GM03348 (cell line): ENCODE measurements around the gene PDE2A.
A peak's percentile ranks its signal among the peaks of the same experiment; 100 is the strongest.

Source experiments
- DNase-seq: peaks from one replicate; pipeline ENCODE4 v3.0.0; 2012; ENCODE audit warnings: low spot score

Gene PDE2A

DNA sequence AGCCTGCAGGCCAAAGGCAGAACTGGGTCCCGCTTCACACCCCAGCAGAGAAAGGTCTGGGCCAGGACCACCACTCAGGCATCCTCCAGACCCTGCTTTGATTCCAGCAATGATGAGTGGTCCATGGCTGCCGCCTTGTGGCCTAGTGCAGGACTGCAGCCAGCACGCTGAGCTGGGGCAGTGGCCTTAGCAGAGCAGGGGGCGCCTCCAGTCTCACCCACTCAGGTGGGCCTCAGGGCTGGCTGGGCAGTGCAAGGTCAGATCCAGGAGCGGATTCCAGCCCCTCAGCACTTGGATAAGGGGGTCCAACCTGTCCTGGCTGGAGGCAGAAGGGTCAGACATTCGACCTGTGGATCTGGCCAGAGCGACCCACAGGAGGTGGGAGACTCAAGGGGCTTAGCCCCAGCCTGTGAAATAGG lies 9.6 kb upstream of the PDE2A start:
- DNase-seq = peak; percentile 83

DNA sequence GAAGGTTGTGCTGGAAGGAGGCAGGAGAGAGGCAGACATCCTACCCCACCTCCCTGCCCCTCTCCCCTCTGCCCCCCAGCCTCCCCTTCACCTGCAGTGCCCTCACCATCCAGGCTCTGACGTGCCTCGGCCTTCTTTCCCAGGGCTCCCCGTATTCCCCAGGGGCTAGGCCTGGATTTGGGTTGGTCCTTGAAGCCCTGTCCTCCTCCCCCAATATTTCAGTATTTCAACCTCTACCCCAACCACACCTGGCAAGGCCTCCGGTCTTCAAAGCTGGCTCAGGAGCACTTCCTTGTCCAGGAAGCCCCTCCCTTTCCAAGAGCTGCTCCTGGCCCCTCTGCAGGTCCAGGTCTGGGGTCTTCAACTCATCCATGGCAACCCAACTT lies 8.6 kb upstream of the PDE2A start:
- DNase-seq = no peak

GRCh38 chr11:72682238-72682857 lies 8.1 kb upstream of the PDE2A start:
- no peak for DNase-seq

DNA sequence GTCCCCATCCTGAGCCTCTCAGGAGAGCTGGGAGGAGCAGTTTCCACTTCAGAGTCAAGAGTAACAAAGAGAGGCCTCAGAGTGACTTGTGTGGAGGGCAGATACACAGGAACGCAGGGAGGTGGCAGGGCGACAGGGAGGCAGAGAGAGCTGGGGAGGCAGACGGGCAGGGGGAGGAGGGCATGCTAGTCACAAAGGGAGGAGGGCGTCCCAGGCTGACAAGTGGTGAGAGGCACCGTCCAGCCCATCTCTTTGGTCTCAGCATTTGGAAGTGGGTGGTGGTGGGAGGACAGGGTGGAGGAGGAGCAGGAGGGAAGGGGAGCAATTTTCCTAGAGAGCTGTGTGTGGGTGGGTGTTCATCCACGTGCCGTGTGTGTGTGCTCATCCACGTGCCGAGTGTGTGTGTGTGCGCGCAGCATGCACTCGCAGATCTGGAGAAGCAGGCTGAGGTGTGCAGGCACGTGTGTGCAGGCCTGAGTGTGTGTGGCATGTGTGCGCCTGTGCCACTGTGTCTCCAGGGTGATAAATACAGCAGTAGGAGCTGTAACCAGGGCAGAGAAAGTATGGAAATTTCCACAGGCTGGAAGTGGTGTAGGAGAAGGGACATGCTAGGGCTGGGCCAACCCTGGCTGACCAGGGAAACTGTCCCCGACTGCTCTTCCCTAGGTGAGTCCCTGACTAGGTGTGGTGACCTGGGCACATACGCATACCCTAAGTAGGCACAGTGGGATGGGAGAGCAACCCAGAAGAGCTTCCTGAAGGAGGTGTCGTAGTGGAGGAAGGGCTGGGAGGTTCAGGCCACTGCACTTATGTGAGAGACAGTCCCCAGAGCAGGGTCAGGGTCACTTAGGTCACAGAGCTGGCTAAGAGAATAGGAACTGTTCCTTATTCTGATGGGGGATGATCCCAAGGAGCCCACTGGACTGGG lies 7.3 kb upstream of the PDE2A start:
- no peak for DNase-seq

- no peak for DNase-seq
Measured at GRCh38 chr11:72680624-72681158, 6.5 kb upstream of the PDE2A start.

GRCh38 chr11:72679869-72680268 lies 5.6 kb upstream of the PDE2A start:
- DNase-seq = no peak

DNA sequence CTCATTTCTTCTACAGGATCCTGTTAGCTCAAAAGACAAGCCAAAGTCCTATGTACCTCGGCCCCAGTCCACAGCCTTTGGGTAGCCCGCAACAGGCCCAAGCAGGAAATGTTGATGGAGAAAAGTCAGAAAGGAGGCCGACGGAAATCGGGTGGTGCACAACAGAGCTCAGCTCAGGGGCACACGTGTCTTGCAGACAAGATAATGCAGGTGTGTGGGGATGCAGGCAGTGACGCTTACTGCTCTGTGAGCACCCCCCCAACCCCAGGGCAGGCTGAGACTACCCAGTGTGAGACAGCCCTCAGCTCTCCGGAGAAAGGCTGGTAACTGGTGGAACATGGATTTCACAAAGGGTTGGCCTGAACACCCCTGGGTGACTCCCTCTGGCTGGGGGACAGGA lies 4.3 kb upstream of the PDE2A start:
- no peak for DNase-seq

DNA sequence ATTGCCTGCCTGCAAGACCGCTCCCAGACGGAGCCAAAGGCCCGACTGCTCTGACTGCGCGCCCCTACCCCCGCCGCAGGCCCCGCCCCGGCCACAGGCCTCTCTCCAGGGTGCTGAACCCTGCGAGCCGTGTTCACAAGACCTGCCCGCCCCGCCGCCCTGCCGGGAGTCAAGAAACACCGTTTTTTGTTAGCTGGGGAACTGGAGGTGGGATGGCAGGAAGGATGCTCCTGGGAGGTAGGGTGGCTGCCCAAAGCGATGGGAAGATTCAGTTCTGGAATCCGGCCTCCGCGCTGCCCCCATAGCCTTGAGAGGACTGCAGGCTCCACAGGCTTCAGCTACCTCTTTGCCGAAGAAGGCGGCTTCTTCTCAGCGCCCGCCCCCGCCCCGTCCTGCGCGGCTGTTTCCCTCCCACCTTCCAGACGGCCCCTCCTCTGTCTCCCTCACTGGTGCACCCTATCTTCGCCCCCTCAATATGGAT lies 2.7 kb upstream of the PDE2A start:
- DNase-seq = peak; percentile 85

DNA sequence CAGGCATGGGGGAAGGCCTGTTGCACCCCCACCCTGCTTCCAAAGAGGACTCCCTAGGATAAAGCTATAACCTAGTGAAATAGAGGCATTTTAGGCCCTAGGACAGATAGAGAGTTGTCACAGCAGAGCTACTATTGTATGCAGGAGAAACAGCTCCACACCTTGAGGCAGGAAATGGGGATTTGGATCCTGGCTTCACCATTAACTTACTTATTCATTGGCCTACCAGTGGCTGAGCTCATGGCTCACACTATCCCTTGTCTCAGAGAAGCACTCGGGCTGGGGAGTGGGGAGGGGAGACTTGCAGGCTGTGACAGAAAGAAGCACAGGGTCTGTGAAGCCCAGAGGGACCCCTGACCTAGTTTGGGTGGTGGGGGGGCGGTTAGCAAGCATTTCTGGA lies 999 bp upstream of the PDE2A start:
- DNase-seq = no peak

GRCh38 chr11:72673284-72673942 lies 809 bp downstream of the PDE2A start:
- no peak for DNase-seq

DNA sequence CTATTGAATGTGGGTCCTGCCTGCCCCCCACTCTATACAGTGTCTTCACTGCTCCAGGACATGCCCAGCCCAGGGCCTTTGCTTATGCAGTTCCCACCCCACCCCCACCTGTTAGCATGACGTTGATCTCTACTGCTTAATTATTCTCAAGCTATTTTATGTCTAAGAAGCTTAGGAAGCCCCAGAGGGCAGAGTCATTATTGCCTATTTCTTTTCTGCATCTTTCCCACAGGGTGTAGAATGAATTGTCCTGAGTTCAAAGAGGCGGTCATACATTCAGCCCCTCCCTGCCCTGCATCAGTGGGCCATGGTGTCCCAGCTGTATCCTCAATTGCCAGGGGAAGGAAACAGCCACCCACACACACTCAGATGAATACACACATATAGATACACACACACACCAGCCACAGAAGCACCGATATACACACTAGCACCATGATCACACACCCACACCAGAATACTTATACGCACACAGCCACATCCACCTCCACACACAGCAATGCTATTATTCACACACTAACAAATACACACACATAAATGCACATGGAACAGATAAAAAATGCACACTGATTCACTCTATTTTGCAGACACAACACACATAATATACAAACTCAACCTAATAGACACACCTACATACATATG lies 1.5 kb downstream of the PDE2A start:
- no peak for DNase-seq

DNA sequence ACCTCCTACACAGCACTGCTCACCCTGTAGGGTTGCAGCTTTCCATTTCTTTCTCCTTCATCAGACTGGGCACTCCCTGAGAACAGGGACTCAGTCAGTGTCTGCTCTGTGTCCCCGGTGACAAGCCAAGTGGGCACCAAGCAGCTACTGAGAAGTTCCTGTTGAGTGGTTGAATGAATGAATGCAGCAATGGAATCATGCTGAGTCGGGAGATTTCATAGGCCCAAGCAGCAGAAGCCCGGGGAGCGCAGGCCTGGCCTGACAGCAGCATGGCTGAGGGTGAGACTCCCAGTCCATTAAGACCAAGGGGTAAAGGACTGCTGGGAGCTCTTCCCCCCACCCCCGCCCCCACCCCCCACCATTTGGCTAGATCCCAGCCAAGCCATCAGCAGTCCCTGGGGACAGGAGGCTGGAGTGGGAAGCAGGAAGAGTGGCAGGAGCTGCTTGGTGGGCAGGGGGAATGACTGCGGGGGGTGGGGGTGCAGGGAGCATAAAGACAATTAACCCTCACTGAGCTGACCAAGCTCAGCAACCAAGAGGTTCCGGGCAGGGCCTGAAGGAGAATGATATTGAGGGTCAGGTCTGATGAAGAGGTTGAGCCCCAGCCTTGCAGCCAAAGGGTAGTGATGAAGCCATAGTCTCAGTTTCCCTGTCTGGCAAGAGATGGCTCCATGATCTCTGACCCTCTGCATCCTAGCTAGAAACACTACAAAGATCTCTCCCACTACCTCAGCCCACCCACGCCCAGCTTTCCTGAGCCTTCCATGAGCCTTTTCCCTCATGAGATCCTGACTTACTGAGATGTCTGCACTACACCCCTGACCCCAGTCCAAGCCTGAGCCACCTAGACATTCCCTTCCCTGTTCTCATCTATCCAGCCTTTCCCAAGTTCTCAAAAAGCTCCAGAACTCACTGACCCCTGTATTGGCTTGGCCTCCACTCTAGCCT lies 2.8 kb downstream of the PDE2A start:
- no peak for DNase-seq

DNA sequence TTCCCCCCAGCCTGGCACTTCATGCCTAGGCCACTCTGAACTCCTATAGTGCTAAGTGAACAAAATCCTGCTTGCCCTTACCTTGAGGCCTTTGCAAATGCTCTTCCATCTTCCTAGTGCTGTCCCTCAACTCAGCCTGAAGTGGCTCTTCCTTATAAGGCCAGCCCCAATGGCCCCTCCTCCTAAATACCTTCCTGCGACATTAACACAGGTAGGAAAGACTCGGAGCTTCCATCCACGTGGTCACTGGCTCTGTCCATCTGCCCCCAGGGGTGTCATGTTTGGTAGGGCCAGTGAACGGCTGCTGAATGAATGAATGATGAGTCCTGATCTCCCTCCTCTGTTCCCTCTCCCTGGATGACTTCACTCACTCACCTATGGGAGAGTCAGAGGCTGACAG lies 4.2 kb downstream of the PDE2A start:
- DNase-seq = no peak

DNA sequence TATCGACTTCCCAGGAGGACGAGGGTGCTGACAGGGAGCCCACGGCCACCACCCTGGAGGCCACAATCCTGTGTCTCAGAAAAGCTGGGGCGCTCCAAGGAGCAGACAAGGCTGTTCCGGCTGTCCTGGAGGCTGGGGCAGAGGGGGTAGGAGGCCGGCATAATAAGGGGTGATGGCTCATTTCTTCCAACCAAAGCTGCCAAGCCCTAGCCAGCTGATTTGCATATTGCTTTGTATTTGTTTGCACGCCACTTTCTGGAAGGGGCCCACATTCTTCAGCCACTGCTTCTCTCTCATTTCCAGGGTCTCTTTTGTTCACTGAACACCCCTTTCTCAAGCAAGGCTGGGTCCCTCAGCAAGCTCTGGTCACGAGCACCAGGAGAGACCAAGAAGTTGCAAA lies 4.7 kb downstream of the PDE2A start:
- no peak for DNase-seq

DNA sequence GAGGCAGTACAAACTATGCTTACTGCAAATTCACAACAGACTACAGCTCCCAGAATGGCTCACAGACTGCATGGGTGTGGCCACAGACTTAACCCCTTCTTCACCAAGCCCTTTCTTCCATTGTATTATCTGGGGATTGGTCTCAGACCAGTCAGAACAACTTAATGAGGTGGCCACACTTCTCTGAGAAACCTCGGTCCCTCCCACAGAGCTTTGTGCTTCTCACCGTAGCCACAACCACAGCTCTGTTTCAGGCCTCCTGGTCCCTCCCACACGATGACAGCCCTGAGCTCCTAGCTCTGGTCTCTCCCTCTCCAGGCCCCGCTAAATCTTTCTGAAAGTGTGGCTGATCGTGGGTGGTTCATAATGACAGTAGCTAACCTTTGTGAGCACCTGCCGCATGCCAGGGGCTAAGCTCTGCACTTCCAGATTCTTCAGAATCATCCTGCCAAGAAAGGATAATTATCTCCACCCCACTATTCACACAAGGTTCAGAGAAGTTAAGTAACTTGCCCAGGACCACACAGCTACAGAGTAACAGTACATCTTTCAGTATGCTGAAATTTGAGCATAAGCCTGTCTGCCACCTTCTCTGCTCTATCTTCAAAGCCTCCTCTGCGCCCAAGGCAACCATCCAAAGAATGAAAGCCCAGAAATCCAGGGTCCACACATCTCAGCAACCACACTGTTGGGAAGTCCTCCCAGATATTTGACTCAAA lies 5.4 kb downstream of the PDE2A start:
- DNase-seq = no peak

GRCh38 chr11:72665911-72666472 lies 8.2 kb downstream of the PDE2A start:
- no peak for DNase-seq

- DNase-seq = no peak
Measured at GRCh38 chr11:72662036-72662435, 12.2 kb downstream of the PDE2A start.

DNA sequence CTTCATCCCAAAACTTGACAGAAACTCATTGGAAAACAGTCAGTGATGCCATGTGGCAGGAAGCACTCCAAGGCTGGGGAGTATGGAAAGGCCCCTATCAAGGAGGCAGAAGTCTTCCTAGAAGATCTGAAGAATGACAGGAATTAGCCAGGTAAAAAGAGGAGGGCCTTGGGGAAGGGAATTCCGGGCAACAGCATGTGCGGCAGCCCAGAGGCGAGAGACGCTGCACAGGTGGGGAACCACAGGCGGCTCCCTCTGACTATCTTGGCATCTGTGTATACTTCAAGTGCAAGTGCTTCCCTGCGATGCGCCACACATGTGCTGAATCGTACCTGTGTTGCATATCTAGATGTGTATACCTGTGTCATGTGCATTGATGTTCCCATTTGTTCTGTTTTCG lies 12.7 kb downstream of the PDE2A start:
- no peak for DNase-seq

DNA sequence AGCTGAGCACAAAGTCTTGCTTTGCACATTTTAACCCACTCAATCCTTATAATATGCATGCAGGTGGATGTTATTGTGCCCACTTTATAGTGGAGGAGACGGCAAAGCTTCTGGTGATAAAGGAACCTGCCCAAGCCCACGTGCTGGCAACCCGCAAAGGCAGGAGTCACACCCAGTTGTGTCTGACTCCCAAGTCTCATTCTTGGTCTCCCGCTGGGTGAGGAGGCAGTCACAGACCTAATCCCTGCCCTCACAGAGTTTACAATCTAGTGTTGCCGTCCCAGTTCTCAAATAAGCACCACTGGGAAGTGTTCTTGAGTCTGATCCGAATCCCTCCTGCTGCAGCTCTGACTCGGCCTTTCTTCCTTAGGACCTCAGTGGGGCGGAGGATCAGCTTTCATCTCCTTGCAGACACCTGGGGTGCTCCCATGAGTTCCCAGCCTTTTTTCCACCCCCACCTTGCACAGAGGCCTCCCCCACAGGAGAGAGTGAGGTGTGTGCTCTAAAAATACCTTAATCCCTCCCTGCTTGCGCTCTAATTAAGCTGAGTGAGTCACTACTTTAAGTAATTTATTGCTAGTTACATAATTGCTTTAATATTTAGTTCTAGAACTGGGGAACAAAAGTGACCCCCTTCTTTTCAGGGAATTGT lies 15.1 kb downstream of the PDE2A start:
- no peak for DNase-seq
